GM19467 (cell line): ENCODE measurements around the gene GJC1.

Experiments used
- ATAC-seq: cut with Tn5 transposase; IDR thresholded peaks from one replicate; pipeline ENCODE4 v1.9.1; 2021; ENCODE audit warnings: mild to moderate bottlenecking, moderate library complexity; ENCODE audit not compliant: unreplicated experiment

The GJC1 gene

GRCh38 chr17:44779211-44780025 is 50.7 kb downstream of the GJC1 start:
- no peak for ATAC-seq

- no peak for ATAC-seq
These were observed 51.4 kb downstream of the GJC1 start for GRCh38 chr17:44778656-44779210.

GRCh38 chr17:44777394-44778348 is 52.4 kb downstream of the GJC1 start:
- ATAC-seq = no peak

GRCh38 chr17:44776628-44777393 is 53.3 kb downstream of the GJC1 start:
- no peak for ATAC-seq

GRCh38 chr17:44775838-44776621 is 54.1 kb downstream of the GJC1 start:
- ATAC-seq = no peak

- ATAC-seq = peak; percentile 83
These were observed 54.8 kb downstream of the GJC1 start for GRCh38 chr17:44775136-44775837.

- ATAC-seq = no peak
These were observed 55.6 kb downstream of the GJC1 start for GRCh38 chr17:44774271-44775135.

- no peak for ATAC-seq
These were observed 56.9 kb downstream of the GJC1 start for GRCh38 chr17:44773140-44773539.

GRCh38 chr17:44772308-44773045 is 57.6 kb downstream of the GJC1 start:
- ATAC-seq = no peak

- no peak for ATAC-seq
These were observed 59.7 kb downstream of the GJC1 start for GRCh38 chr17:44770166-44770925.

GRCh38 chr17:44769647-44770084 is 60.4 kb downstream of the GJC1 start:
- ATAC-seq = no peak

GRCh38 chr17:44769230-44769629 is 60.9 kb downstream of the GJC1 start:
- no peak for ATAC-seq

GRCh38 chr17:44768505-44769142 is 61.5 kb downstream of the GJC1 start:
- ATAC-seq = no peak

GRCh38 chr17:44767493-44767892 is 62.6 kb downstream of the GJC1 start:
- no peak for ATAC-seq

GRCh38 chr17:44766409-44767038 is 63.6 kb downstream of the GJC1 start:
- ATAC-seq = no peak

- ATAC-seq = no peak
These were observed 64.1 kb downstream of the GJC1 start for GRCh38 chr17:44765965-44766364.
